ENCODE data around the gene NUB1.

Gene NUB1

DNA sequence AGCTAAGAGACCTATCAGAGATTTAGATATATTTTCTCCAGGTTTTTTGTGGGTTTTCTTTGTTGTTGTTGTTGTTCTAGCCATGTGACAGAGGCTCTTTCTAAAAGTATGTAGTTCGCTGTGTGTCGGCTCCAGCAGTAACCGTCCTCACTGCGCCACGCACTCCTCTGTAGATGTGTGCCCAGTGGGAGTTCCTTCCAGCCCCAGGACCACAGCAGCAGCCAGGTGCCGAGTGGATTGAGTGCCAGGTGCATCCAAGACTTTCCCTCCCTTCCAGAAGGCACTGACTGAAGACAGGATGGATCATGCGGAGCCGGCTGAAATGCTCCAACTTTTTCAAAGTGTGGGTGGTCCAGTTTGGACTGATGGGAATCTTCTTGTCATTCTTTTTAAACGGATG lies 36.4 kb downstream of the NUB1 start:
- TF ChIP-seq, protein P1, sequence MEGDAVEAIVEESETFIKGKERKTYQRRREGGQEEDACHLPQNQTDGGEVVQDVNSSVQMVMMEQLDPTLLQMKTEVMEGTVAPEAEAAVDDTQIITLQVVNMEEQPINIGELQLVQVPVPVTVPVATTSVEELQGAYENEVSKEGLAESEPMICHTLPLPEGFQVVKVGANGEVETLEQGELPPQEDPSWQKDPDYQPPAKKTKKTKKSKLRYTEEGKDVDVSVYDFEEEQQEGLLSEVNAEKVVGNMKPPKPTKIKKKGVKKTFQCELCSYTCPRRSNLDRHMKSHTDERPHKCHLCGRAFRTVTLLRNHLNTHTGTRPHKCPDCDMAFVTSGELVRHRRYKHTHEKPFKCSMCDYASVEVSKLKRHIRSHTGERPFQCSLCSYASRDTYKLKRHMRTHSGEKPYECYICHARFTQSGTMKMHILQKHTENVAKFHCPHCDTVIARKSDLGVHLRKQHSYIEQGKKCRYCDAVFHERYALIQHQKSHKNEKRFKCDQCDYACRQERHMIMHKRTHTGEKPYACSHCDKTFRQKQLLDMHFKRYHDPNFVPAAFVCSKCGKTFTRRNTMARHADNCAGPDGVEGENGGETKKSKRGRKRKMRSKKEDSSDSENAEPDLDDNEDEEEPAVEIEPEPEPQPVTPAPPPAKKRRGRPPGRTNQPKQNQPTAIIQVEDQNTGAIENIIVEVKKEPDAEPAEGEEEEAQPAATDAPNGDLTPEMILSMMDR (conservative IDR thresholded peaks at IDR 0.05) = no peak
- no peak overlapping the region for H3K27ac ChIP-seq

DNA sequence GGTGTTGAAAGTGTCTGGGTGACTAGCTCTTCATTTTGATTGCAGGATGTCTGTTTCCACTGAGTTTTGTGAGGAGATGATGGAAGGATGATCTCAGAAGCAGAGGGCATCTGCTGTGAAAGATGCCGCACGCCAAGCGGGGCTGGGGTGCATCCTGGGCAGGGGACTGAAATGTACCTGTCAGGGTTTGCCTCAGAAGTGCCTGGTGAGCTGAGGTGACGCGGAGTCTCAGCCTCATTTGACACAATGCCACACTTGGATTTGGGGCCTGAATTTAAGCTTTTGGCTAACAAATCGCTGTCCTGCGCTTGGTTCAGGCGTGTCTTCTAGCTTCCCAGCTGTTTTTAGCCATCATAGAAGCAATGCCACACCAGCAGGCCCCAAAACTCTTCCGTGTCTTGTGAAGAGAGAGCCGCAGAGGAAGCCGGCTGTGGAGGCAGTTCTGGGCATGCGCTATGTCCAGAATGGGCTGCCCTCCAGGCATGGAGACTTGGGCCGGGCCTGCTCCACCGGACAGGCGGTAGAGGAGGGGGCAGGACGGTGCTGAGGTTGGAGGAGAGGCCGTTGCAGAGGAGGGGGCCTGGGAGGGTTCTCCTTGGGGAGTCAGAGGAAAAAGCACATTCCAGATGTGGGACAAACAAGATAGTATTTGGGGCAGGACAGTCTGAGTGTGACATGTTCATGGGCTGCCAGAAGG lies 37.0 kb downstream of the NUB1 start:
- TF ChIP-seq, protein P1 (conservative IDR thresholded peaks at IDR 0.05) = no peak
- H3K27ac ChIP-seq = no peak overlapping the region

DNA sequence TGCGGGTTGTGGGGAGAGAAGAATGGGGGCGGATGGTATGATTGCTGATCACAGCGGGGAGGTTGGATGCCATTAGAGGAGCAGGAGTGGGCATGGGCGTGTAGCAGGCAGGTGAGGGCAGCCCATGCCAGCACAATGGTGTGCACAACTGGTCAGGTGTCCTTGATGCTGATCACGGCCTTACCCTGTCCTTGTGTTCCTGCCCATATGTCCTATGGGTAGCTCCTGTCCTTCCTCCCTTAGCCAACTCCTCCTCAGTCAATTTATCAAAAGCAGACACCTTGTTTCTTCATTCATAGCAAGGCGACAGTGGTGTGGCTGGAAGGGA lies 37.5 kb downstream of the NUB1 start:
- H3K27ac ChIP-seq = no peak overlapping the region
- TF ChIP-seq, protein P1 (conservative IDR thresholded peaks at IDR 0.05) = no peak

DNA sequence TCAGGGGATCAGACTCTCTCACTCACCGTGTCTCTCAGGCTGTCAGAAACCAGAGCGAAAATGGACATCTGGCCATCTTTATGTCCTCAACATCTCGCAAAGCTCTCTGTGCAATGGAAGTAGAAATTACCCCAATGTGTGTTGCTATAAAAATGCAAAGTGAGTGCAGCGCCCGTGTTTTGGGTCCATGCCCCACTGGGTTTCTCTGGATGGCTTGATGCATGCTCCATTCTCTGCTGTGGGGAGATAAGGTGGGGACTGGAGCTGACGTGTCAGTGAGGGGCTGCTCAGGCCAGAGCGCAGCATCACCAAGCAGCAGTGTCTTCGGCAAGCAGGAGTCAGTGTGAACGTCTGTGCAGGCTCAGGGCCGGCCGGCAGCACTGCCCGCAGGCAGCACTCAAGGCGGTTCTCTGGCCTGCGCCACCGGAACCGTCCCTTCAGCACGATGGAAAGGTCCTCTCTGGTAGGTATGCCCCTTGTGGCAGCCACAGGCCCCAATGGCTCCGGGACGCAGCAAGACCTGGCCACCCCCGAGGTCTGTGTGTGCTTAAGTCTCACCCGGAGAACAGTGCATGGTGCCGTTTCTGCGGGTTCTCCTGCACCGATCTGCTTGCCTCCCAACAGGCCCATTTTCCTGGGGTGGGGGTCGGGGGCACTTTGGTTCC lies 38.1 kb downstream of the NUB1 start:
- TF ChIP-seq, protein P1 (conservative IDR thresholded peaks at IDR 0.05) = no peak

DNA sequence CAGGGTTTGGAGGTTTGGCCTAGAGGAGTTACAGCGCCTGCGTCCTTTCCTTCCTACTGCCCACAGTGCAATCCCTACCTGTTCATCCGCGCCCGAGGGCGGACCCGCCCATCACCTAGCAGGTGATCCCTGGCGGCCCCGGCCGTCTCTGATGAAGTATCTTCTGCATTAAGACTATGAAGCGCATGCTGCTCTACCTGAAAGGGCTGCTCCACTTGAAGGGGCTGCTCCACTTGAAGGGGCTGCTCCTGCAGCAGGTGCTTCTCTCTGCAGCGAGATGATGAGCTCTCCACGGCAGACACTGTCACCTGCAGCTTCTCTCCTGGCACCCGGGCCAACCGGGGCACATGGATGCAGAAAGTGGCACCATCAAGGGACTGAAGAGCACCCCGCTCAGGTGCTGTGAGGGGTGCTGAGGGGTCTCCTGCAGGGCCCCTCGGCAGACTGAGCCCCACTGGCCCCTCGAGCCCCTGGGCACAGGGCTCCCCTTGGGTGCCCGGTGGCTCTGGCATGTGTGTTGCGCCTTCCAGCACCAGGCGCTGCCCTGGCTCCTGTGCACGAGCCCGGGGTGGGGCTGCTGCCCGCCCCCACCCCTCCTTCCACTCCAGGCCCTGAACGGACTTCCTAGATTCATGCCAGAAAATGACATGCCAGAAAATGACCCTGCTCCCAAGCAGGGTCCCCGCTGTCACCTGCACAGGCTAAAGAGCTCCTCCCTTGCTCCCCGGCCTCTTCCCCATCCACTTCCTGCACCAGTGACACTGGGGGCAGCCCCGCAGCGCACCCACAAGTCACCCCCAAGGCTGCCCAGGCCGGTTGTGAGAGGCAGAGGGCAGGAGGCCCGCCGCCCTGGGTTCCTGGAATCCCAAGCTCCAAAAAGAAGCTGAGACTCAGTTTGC lies 38.8 kb downstream of the NUB1 start:
- TF ChIP-seq, protein P1 (conservative IDR thresholded peaks at IDR 0.05) = no peak
- H3K27ac ChIP-seq = no peak overlapping the region

More for the DNA sequence above, 38.1 kb downstream of the NUB1 start:
- H3K27ac ChIP-seq = no peak overlapping the region

DNA sequence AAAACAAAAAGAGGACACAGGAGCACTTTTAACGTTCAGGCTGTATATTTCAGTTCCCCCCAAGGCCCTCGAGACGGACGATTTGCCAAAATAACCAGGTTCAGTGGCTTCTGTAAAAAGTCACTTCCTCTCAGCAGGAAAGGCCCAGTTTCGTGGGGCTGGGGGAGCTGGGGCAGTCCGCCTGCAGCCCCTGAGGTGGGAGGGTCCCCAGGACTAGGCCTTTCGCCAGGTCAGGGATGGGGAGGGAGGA lies 39.4 kb downstream of the NUB1 start:
- TF ChIP-seq, protein P1 (conservative IDR thresholded peaks at IDR 0.05) = no peak
- H3K27ac ChIP-seq = no peak overlapping the region; the same call in 1 of the 2 replicates

DNA sequence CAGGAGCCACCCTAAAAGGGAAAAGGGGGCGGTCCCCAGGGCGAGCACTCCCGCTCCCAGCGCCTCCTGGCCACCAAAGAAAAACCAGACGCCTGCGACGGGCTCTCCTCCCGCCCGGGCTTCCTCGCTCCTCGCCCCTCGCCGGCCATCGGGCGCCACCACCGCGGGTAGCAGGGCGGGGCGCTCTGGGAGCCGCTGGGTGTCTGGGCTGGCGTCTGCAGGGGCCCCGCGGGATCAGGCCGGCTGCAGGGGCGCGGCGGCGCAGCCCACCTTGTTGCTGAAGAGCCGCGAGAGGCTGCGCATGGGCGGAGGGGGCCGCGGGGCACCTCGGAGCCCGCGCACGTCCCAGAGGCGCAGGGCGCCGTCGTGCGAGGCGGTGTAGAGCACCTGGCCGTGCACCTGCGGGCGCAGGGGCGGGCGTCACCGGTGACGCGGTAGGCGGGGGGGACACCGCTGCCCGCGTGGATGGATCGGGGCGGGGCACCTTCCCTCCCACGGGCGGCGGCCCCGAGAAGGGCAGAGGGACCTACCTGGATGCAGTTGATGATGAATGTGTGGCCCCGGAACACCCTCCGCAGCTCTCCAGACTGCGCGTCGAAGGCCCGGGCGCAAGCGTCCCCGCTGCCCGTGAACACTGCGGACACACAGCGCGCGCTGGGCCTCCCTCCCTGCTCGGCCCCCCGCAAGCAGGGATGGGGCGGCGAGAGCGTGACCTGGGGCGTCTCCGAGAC lies 39.9 kb downstream of the NUB1 start:
- peak overlapping the region; percentile 4; the same call in 1 of the 2 replicates for H3K27ac ChIP-seq
- TF ChIP-seq, protein P1 (conservative IDR thresholded peaks at IDR 0.05) = no peak

Measured in VCaP (cell line).